ENCODE measurements around the gene ARL10.

DNA sequence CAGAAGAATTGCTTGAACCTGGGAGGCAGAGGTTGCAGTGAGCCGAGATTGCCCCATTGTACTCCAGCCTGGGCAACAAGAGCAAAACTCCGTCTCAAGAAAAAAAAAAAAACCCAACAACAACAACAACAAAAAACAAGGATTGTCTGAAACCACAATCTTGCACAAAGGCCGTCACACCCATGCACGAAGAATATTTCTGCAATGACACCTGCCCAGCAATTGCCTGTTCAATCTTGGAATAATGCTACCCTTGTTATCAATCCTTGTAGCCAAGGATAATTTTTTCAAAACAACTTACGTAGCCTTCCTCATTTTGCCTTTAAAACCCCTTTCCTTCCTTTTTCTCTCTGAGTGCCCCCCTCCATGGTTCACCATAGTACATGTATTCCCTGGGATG is 54.8 kb downstream of the ARL10 start:
- TF ChIP-seq POLR2A (IDR thresholded peaks at IDR 0.05; ENCODE audit: low read length) (no peak), GATA1 (IDR thresholded peaks at IDR 0.05; ENCODE audit: low read depth, low read length) (no peak)

Measured in erythroblast (primary cell).